ENCODE measurements around the gene USP9X. TPM values are rescaled to one million over a fixed set of nuclear protein-coding genes. Genes with fewer than 3 reads are reported as not detected.

Gene USP9X
- total and polyA plus RNA-seq, 10 donors: 8.0 to 116 (median 87.5) TPM

DNA sequence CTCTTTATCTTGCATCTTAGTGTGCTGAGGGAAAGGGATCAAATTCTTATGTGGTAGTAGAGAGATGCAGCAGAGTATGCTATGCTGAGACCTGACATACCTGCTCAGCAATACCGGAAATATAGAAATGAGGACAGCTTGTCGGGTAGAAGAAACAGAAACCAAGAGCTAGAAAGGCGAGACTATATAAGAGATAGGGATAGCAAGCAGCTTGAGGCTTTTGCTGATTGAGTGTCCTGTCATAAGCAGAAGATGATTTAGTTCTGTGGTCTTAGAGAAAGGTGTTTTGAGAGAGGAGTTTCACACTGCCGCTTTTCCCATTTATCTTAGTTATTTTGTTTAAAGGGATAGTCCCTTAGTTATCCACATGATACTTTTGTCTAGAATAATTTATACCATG, 31.7 kb downstream of the USP9X start:
- H3K27ac ChIP-seq: peak overlapping the region in 5 of 8 donors; percentile 27 to 46 (median 32)
- intact Hi-C loops (cut with DNase I; ENCODE audit: low total_unique reads): loop anchor here (5.0 kb wide), 1 partner anchor 240 kb away; no protein-coding TSS in a partner anchor

DNA sequence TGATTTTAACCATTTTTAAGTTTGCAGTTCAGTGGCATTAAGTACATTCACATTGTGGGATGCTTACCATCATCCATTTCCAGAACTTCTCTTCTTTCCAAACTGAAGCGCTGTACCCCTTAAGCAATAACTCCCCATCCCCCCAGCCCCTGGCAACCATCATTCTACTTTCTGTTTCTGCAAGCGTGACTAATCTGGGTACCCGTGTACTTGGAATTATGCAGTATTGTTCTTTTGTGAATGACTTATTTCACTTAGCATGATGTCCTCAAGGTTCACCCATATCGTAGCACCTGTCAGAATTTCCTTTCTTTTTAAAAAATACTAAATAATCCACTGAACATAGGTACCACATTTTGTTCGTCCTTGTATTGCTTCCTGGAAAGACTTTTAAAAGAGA, 32.9 kb downstream of the USP9X start:
- H3K4me3 ChIP-seq: peak overlapping the region in 1 of 8 donors; percentile 11
- peaks cover 32 to 99% (median 87%) of the 10 kb centered on the region in 6 donors for H3K4me1 ChIP-seq
- H3K27ac ChIP-seq: peak overlapping the region in 3 of 8 donors; percentile 22 to 46 (median 32)
- H3K27me3 ChIP-seq (replicated peaks in 1 of 7): no peaks in the 10 kb centered on the region
- no peak for DNase-seq
- intact Hi-C loops (cut with DNase I; ENCODE audit: low total_unique reads): loop anchor here (5.0 kb wide), 1 partner anchor 241 kb away; no protein-coding TSS in a partner anchor
- peaks cover 0 to 4% (median 0%) of the 10 kb centered on the region in 6 donors for H3K36me3 ChIP-seq
- TF ChIP-seq POLR2A (IDR thresholded peaks at IDR 0.05) (no peak), POLR2AphosphoS5 (IDR thresholded peaks at IDR 0.05) (no peak)
- TF ChIP-seq, protein P1, sequence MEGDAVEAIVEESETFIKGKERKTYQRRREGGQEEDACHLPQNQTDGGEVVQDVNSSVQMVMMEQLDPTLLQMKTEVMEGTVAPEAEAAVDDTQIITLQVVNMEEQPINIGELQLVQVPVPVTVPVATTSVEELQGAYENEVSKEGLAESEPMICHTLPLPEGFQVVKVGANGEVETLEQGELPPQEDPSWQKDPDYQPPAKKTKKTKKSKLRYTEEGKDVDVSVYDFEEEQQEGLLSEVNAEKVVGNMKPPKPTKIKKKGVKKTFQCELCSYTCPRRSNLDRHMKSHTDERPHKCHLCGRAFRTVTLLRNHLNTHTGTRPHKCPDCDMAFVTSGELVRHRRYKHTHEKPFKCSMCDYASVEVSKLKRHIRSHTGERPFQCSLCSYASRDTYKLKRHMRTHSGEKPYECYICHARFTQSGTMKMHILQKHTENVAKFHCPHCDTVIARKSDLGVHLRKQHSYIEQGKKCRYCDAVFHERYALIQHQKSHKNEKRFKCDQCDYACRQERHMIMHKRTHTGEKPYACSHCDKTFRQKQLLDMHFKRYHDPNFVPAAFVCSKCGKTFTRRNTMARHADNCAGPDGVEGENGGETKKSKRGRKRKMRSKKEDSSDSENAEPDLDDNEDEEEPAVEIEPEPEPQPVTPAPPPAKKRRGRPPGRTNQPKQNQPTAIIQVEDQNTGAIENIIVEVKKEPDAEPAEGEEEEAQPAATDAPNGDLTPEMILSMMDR (IDR thresholded peaks at IDR 0.05 in 8 of 11, conservative IDR thresholded peaks at IDR 0.05 in 3 of 11): no peak
- peaks cover 0 to 11% (median 0%) of the 10 kb centered on the region in 8 donors for H3K9me3 ChIP-seq
- 46 to 67% (median 55%) methylated on average over 5 of the region's 5 CpGs for WGBS, 5 donors

More for the DNA sequence above, 31.7 kb downstream of the USP9X start:
- Histone ChIP-seq H3K36me3 (no peaks in the 10 kb centered on the region), H3K27me3 (replicated peaks in 1 of 7) (no peaks in the 10 kb centered on the region), H3K4me1 (peaks cover 30 to 99% (median 77%) of the 10 kb centered on the region in 6 donors), H3K9me3 (no peaks in the 10 kb centered on the region), H3K4me3 (no peak overlapping the region)
- DNase-seq: no peak
- TF ChIP-seq POLR2AphosphoS5 (IDR thresholded peaks at IDR 0.05) (no peak), POLR2A (IDR thresholded peaks at IDR 0.05) (no peak)
- TF ChIP-seq, protein P1 (IDR thresholded peaks at IDR 0.05 in 8 of 11, conservative IDR thresholded peaks at IDR 0.05 in 3 of 11): no peak
- WGBS, 5 donors: 5 to 40% (median 6%) methylated on average over 4 of the region's 4 CpGs

DNA sequence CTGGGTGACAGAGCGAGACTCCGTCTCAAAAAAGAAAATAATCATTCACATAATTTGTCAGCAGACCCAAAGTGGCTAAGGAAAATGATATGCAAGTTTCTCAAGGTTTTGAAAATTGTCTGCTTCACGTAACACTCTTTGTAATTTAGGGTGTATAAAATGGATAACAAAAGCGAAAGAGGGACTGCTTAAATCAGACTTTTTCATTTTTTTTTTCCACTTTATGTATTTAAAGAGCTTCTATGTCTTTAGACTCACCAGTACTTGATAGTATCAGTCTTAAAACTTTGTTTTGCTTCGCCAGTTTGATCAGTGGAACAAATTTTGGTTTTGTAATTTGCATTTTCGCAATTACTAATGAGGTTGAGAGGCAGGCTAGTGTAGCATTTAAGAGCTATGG, 34.6 kb downstream of the USP9X start:
- H3K27me3 ChIP-seq (replicated peaks in 1 of 7): no peaks in the 10 kb centered on the region
- peak overlapping the region in 1 of 8 donors; percentile 31 for H3K27ac ChIP-seq
- TF ChIP-seq POLR2AphosphoS5 (IDR thresholded peaks at IDR 0.05) (no peak), POLR2A (IDR thresholded peaks at IDR 0.05) (no peak)
- TF ChIP-seq, protein P1 (IDR thresholded peaks at IDR 0.05 in 8 of 11, conservative IDR thresholded peaks at IDR 0.05 in 3 of 11): no peak
- DNase-seq: no peak
- H3K4me1 ChIP-seq: peaks cover 25 to 84% (median 78%) of the 10 kb centered on the region in 6 donors
- no peak overlapping the region for H3K4me3 ChIP-seq
- intact Hi-C loops (cut with DNase I; ENCODE audit: low total_unique reads): loop anchor here (5.0 kb wide), 1 partner anchor 243 kb away; no protein-coding TSS in a partner anchor
- peaks cover 0 to 11% (median 0%) of the 10 kb centered on the region in 8 donors for H3K9me3 ChIP-seq
- peaks cover 0 to 20% (median 8%) of the 10 kb centered on the region in 6 donors for H3K36me3 ChIP-seq
- 60 to 80% (median 70%) methylated on average over 6 of the region's 6 CpGs for WGBS, 5 donors

DNA sequence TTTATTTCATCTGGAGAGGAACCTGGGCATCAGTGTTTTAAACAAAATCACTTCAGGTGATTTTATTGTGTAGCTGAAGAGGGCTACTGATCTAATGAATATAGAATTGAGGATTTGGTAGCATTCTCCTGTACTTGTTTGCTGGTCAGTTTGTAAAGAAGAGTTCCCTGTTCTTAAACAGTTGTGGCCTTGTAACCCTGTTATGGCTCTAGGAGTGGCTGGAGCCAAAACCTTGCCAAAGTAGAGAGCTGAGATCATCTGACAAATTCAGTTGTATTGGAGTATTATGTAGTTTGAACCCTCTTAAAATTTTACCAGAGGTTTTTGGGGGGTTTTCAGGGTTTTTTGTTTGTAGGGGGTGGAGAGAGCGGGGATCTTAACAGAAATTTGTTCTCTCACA, 36.5 kb downstream of the USP9X start:
- Histone ChIP-seq H3K36me3 (peaks cover 0 to 26% (median 10%) of the 10 kb centered on the region in 6 donors), H3K4me1 (peaks cover 18 to 75% (median 64%) of the 10 kb centered on the region in 6 donors), H3K27me3 (replicated peaks in 1 of 7) (no peaks in the 10 kb centered on the region), H3K4me3 (no peak overlapping the region), H3K27ac (no peak overlapping the region), H3K9me3 (peaks cover 0 to 11% (median 0%) of the 10 kb centered on the region in 8 donors)
- intact Hi-C loops (cut with DNase I; ENCODE audit: low total_unique reads): no loop called here
- no peak for DNase-seq
- TF ChIP-seq POLR2A (IDR thresholded peaks at IDR 0.05) (no peak), POLR2AphosphoS5 (IDR thresholded peaks at IDR 0.05) (no peak)
- TF ChIP-seq, protein P1 (IDR thresholded peaks at IDR 0.05 in 8 of 11, conservative IDR thresholded peaks at IDR 0.05 in 3 of 11): no peak
- 86 to 100% (median 92%) methylated on average over 1 of the region's 1 CpG for WGBS, 5 donors

Measured in spleen (tissue), 11 donors.